B cell (primary cell): ENCODE results near the gene GNA12.

Source experiments
- EZH2 ChIP-seq: IDR thresholded peaks from 2 replicates; pipeline ENCODE4 v1.6.1; 2012; ENCODE audit warnings: borderline replicate concordance, low read depth, mild to moderate bottlenecking, moderate library complexity, low read length; ENCODE audit not compliant: insufficient read depth, poor library complexity, severe bottlenecking
- TF ChIP-seq, protein P1 (sequence below): fragments of 200-600 bp; IDR thresholded peaks from one replicate; pipeline ENCODE4 v1.8.0; 2022; ENCODE audit warnings: antibody characterized with exemption, mild to moderate bottlenecking

DNA sequence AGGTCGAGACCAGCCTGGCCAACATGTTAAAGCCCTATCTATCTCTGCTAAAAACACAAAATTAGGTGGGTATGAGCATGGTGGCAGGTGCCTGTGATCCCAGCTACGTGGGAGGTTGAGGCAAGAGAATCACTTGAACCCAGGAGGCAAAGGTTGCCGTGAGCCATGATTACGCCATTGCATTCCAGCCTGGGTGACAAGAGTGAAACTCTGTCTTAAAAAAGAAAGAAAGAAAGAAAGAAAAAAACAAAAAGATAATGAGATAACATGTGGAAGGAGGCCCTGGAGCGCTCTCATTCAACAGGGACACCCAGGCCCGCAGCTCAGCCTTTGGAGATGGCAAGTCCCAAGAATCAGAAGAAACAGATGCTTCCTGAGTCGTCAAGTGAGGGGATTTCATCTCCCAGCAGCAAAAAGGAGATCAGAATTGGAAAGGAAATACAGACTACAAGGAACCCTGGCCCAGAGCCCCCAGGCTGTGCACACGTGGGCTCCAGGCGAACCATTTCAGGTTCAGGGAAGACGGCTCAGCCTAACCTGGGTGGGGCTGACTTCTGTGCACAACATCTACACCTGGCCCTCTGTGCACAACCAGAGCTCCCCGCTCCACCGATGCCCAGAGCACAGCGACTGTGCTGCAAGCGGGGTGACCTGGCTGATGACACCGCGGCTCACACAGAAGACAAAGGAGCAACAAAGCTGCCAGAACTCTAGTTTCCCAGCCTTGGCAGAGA lies 33.3 kb downstream of the GNA12 start:
- TF ChIP-seq, protein P1, sequence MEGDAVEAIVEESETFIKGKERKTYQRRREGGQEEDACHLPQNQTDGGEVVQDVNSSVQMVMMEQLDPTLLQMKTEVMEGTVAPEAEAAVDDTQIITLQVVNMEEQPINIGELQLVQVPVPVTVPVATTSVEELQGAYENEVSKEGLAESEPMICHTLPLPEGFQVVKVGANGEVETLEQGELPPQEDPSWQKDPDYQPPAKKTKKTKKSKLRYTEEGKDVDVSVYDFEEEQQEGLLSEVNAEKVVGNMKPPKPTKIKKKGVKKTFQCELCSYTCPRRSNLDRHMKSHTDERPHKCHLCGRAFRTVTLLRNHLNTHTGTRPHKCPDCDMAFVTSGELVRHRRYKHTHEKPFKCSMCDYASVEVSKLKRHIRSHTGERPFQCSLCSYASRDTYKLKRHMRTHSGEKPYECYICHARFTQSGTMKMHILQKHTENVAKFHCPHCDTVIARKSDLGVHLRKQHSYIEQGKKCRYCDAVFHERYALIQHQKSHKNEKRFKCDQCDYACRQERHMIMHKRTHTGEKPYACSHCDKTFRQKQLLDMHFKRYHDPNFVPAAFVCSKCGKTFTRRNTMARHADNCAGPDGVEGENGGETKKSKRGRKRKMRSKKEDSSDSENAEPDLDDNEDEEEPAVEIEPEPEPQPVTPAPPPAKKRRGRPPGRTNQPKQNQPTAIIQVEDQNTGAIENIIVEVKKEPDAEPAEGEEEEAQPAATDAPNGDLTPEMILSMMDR, result no peak
- no peak for TF ChIP-seq EZH2
